HG03439 (cell line): ENCODE measurements around the gene NCEH1.

Experiments
- ATAC-seq: cut with Tn5 transposase; IDR thresholded peaks from one replicate; pipeline ENCODE4 v1.9.1; 2021; ENCODE audit warnings: mild to moderate bottlenecking, moderate library complexity; ENCODE audit not compliant: unreplicated experiment

NCEH1 gene

DNA sequence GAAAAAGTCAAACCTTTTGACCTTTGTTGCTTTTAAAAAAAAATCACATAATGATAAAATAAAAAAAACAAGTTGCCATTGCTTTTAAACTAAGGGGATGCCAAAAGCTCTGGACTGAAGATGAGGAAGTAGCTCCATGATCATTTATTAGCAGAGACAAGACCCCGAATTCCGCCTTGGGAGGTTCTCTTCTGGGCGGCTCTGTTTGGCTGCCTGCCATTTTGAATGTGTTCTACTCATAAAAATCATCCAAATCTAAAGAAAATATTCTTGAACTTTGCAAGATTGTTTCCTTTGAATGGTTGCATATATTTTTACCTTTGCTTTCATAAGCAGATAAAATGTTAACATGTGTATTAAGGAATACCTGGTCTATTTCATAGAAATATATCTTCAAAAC lies 63.8 kb downstream of the NCEH1 start:
- ATAC-seq: no peak

DNA sequence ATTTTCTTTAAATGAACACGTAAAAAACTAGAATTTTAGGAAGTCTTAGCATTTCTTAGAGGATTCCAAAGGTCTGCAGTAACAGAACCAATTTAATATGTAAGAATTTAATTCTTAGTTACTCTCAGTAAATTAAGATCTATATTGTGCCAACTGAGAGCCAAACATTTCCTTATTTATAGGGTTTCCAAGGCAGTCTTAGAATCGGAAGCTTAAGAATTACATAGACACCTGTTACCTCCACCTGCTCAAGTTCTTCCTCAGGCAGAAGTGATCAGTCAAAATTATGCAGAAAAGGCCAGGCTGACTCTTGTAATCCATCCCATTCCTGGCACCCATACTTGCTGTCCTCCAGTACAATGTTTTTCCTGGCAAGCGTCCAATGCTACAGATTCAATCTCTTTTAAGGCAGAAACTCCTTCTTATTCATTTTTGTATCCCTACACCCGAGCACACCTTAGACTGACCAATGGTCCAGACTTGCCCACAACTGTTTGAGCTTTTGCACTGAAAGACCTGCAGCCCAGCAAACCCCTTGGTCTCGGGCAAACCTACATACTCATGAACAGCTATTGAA lies 64.3 kb downstream of the NCEH1 start:
- no peak for ATAC-seq

DNA sequence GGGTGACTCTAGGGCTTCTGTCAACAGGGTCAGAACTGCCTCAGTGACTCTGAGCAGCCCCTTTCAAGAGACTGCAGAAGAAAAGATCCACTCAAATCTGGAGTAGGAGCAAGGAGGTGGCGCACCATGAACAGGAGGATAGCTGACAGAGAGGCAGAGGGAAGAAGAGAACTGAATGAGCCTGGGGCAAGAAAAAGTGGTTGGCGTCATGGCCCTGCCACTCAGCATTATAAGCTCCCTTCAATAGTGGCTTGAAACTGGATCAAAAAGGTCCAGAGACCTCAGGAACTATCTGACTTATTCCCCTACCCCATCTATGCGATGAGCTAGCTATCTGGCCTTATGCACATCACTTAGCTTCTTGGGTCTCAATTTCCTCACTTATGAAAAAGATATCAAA lies 66.6 kb downstream of the NCEH1 start:
- ATAC-seq: no peak

DNA sequence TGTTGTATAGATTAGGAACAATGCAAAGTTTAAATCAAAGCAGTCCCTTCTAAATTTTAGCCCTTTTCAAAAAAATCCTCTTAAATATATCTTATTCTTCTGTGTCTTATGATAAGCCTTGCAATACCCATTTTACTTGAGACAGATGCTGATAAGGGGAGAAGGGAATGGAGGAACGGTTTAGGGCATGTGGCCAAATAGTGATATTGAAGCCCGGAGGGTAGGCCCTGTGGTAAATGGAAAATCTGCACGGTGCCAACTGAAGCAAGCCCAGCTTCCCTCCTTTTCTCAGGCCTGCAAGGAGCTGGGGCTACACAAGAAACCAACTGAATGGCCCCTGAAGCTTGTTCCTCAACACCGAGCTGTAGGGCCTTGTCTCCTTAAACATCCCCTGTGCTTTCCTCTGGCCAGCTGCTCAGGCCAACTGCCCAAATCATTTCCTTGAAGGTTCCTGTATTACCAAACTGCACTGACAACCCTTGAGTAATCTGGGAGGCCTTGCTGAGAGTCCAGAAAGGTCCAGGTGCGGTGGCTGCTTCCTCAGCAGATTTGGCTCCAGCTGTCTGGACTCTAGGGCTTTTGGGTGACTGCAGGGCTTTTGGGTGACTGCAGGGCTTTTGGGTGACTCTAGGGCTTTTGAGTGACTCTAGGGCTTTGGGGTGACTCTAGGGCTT lies 67.2 kb downstream of the NCEH1 start:
- ATAC-seq: no peak

DNA sequence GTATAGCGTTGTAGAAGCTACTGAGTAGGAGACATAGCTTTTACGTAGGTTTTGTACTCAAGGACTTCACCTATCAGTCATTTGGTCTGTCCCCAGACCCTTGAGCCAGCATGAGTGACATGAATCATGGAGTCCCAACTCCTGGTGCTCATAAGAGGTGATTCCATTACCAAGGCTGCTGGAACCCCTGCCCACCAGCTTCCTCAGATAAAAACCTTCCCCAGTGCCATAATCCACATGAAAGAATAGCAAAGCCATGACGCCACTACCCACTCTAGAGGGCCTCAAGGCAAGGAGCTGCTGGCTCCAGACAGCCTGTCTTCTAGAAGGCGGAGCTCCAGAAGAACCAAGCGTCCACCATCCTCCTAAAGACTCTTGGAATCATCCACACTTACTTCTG lies 69.6 kb downstream of the NCEH1 start:
- no peak for ATAC-seq

DNA sequence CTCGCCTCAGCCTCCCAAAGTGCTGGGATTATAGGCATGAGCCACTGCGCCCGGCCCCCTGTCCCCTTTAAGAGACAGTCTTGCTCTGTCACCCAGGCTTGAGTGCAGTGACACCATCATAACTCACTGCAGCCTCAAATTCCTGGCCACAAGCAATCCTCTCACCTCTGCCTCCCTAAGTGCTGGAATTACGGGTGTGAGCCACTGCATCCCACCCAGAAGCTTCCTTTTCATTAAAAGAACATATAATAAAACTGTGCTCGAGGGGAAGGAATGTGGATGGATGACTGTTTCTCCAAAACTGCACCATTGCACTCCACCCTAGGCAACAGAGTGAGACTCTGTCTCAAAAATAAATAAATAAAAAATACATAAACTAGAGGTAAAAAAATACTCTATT lies 70.1 kb downstream of the NCEH1 start:
- ATAC-seq: no peak

DNA sequence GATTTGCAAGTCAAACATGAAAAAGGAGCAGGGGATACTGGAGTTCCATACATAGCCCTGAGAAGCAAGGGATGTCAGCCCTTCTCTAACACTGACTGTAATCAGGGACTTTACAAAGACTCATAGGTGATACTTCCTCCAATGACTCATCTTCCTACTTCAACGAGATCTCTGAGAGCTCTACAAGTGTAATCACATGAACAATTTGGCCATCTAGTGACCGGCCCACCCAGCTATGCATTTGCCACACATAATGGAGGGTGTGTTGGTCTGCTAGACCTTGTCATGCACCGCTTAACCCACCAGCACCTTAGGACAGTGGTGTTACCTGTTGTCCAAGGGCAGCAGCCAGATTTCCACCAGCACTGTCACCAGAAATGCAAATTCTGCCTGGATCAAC lies 75.3 kb downstream of the NCEH1 start:
- ATAC-seq: peak; percentile 96

DNA sequence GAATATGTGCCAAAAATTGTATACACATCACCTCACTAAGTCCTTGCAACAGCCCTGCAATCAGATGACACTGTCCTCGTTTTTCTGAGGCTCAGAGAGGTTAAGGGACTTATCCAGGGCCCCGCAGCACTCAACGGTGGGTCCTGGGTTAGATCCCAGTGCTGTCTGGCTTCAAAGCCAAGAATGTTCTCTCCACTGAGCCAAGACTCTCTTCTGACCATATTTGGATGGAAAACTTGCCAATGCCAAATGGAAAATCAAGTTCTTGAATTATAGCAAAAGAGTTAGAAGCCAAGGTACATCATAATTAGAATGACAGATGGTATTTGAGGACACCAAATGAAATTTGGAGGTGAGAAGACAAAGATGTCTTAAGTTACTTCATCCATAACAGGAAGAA lies 75.9 kb downstream of the NCEH1 start:
- no peak for ATAC-seq

DNA sequence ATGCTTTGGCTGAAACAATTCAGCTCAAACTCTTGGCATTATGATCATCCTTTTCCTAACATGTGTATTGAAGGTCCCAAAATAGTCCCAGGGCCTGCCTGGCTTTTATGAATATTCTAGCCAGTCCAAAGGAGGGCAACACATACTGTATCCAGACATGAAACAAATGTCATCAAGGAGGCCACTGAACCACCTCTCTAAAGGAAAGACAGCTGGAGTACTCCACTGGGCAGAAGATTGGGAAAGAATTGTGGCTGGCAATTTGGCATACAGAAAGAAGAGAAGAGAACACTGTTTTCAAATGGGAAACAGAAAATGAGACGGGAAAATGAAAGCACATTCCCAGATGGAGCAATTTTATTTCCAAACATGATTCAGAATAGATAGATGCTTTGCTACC lies 80.6 kb downstream of the NCEH1 start:
- ATAC-seq: no peak

DNA sequence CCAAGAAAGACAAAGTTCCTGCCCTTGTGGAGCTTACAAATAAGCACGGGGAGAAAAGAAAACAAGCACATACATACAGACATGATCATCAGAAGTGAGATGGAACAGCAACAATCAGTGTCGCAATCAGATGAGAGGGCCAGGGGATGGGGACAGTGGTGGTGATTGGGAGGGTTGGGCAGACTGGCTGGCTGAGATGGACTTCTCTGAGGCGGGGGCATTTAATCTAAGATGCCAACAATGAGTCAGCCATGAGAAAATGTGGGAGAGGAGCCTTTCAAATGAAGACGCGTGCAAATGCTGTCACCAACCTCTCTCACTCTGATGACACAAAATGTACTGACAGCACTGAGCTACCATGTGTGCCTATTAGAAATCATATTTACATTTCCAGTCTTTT lies 81.4 kb downstream of the NCEH1 start:
- no peak for ATAC-seq

DNA sequence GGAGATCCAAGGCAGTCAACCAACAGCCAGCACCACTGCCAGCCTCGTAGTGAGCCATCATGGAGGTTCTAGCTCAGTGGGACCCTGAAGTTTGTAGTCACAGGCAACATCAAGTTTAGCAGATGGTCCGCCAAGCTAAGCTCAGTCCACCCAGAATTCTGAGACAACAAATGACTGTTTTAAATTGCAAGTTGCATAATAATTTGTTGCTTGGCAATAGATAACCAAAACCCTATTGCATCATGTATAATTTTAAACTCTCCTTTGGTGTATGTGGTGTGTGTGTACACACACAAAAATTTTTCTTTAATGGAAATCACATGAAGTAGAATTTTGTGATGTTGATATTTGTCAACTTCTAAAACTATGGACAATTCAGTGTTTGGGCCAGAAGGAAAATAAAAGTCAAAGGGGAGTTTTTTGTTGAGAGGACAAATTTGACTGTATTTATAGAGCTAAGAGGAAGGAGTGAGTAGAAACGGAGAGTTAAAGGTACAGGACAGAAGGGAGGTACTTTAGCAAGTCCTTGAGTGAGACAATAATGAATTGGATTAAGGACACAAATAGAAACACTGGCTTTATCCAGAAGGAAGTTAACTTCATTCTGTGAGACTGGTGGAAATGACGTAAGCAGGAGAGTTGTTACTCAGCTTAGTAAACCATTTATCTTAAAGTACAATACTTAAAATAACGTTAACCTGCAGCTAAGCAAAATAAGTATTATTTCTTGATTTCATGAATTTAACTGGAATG lies 83.6 kb downstream of the NCEH1 start:
- ATAC-seq: no peak

DNA sequence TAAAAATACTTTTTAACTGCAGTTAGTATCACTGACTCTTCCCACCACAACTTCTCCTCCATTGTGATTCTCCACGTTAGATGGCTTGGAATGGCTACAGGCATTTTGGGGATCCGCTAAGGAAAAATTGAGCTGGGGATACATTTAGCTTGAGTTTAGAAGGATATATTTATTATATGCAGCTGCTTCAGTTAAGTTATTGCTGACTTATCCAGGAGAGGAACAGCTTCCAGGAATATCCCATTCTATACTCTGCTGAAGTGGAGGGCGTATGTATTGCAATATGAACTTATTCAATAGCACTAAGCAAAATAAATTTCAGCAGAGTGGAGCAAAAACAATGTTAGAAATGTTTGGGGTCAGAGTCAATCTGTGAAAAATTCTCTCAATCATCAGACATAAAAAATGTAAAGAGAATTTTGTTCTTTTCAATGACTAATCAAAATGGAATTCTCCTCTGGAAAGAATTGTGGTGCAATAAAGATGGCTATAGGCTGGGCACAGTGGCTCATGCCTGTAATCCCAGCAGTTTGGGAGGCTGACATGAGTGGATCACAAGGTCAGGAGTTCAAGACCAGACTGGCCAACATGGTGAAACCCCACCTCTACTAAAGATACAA lies 84.7 kb downstream of the NCEH1 start:
- no peak for ATAC-seq

DNA sequence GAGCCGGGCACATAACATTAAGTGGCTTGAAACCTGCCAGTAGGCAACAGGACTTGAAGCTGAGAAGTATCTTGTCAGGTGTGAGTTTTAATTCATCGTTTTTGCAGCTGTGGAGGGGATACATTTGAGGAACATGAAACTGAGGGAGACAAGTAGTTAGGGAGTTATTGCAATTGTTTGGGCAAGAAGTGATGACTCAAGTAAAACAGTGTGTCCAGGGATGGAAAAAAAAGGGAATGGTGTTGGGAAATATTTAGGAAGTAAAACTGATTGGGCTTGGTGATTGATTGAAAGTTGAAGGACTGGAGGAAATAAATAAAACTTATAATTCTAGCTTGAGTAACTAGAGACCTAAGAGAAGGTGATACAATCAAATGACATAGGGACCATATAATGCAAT lies 85.5 kb downstream of the NCEH1 start:
- no peak for ATAC-seq

DNA sequence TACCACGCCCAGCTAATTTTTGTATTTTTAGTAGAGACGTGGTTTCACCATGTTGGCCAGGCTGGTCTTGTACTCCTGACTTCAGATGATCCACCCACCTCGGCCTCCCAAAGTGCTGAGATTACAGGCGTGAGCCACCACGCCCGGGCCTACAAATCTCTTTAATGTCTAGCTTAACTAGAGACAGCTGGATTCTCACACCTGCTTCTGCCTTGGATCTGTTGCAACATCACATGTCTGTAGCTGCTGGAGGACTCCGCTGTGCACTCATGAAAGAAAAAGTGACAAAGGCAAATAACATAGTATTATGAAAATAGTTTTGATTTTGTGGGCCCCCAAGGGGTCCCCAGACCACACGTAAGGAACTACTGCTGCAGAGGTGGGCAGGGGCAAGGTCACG lies 85.9 kb downstream of the NCEH1 start:
- ATAC-seq: no peak

DNA sequence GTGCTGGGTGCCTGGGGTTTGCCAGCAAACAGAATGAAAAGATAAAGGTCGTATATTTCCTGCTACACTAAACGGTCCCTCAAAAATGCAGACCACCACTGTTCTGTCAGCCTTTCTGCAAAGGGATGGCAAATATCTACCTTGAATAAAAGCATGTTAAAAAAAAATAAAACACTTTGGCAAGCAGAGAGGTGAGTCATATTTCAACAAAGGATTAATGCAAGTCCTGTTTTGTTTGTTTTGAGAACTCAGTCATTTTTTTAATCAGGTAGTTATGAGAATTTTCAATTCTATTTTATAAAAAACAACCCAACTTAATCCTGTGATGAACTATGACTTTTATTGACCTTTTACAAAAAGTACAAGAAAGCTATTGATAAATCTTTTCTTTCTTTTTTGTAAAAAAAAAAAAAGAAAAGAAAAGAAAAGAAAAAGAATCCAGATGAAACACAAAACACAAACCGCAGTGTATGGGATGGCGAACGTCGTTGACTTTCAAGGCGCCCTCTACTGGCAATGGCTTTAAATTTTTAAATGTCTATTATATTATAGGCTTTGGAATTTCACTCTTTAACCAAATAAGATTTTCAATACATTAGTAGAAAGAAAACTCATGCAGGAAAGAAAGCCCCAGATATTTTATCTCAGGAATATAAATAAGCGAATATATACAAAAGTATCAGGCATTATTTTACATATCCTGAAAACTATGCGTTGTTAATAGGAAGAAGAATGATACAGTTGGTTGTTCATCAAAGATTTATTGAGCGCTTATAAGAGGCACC lies 87.8 kb downstream of the NCEH1 start:
- no peak for ATAC-seq

DNA sequence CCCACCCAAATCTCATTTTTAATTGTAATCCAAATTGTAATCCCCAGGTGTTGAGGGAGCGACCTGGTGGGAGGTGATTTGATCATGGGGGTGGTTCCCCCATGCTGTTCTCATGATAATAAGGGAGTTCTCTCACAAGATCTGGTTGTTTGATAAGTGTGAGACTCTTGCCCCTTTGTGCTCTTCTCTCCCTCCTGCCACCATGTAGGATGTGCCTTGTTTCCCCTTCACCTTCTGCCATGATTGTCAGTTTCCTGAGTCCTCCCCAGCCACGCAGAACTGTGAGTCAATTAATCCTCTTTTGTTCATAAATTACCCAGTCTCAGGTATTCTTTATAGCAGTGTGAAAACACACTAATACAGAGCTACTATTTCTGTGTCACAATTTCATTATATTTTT lies 88.7 kb downstream of the NCEH1 start:
- no peak for ATAC-seq

DNA sequence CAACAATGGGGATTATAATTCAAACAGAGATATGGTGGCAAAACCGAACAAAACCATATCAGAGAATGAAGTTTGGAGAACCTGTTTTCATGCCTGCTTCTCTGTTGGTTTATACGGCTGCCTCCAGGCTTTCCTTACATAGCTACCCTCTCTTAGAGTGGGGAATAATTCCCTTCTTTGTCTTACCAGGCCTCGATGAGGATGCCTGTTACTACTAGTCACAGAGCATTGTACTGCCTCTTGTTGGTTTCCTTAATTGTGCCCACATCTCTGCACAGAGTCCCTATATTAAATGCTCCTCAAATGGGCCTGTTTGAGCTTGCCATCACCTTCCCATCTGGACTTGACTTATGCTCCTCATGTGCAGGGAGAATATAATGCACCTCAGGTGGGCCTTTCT lies 92.9 kb downstream of the NCEH1 start:
- no peak for ATAC-seq

DNA sequence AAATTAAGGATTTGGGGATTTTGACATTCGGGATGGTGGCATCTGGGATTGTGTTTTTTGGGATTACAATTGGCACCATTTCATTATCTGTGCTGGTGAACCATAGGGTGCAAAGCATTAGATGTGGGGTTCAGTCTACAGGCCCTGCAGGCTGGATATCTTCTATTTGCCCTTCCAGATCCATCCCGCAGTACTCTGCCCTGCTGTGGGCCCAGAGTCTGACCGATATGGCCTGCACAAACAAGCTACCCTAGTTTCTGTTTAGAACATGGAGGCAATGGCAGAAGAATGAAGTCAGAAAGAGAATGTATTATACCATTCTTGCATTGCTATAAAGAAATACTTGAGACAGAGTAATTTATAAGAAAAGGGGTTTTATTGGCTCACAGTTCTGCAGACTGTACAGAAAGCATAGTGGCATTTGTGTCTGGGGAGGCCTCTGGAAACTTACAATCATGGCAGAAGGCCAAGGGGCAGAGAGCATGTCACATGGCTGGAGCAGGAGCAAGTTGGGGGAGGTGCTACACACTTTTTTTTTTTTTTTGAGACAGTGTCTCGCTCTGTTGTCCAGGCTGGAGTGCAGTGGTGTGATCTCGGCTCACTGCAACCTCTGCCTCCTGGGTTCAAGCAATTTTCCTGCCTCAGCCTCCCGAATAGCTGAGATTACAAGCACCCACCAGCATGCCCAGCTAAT lies 93.7 kb downstream of the NCEH1 start:
- no peak for ATAC-seq

DNA sequence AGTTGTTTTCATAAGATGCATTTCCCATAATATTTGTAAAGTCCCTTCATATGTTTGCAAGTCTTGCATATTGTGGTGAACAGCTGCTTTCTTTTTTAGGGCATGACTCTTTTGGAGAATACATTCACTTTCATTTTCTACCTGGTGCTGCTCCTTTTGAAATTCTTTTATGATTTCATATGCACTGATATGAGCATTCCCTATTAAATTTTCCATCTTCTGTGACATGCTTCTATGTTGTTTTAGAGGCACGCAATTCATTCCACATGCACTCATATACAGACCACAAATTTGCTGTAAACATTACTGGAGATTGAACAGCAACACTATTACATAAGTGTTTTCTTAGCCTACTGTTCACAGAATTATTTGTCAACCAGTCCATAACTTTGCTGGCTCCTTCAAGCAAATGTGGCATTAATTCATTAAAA lies 94.8 kb downstream of the NCEH1 start:
- ATAC-seq: no peak

DNA sequence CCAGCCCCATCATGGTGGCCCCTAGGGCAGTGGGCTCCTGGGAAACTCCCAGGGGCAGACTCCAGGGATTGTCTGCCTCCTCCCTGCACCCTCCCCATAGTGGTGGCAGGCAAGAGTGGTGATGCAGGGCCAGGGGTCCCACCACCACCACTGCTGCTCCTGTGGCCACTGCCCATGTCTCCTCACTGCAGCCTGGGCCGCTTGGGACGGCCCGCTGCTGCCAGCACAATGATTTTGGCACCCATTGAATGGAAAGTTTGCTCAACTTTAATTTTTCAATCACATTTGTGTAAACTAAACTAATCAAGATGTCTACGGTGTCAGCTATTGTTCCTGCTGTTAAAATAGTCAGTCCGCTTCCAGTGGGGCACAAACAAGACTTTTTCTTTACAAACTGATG lies 95.6 kb downstream of the NCEH1 start:
- ATAC-seq: no peak
